Epithelial cell of proximal tubule (primary cell): ENCODE data around the gene LMLN. TPM values are rescaled to one million over a fixed set of nuclear protein-coding genes. Genes with fewer than 3 reads are reported as not detected.

Source experiments
- DNase-seq: peaks from one replicate; pipeline ENCODE4 v3.0.0-alpha.2; 2011; ENCODE audit warnings: low read depth
- H3K4me3 ChIP-seq: 2 replicates; pipeline ENCODE4 v1.5.1; 2011; ENCODE audit warnings: low read depth, mild to moderate bottlenecking, low read length
- total RNA-seq: library from RNA; depleted of rRNA; stranded (reverse); fragments of >200 nt; gene quantifications from 2 replicates; pipeline ENCODE4 v1.2.3, GENCODE V29; 2015
- TF ChIP-seq, protein P1 (sequence below): conservative IDR thresholded peaks from 2 replicates; pipeline ENCODE4 v1.5.1; 2012; ENCODE audit warnings: low read depth, mild to moderate bottlenecking, low read length

LMLN gene
- total RNA-seq, 1 donor from 2014 or later = 2.0 TPM

GRCh38 chr3:198093112-198093679 is 133.2 kb downstream of the LMLN start:
- no peak for DNase-seq
- H3K4me3 ChIP-seq = no peak overlapping the region
- TF ChIP-seq, protein P1, sequence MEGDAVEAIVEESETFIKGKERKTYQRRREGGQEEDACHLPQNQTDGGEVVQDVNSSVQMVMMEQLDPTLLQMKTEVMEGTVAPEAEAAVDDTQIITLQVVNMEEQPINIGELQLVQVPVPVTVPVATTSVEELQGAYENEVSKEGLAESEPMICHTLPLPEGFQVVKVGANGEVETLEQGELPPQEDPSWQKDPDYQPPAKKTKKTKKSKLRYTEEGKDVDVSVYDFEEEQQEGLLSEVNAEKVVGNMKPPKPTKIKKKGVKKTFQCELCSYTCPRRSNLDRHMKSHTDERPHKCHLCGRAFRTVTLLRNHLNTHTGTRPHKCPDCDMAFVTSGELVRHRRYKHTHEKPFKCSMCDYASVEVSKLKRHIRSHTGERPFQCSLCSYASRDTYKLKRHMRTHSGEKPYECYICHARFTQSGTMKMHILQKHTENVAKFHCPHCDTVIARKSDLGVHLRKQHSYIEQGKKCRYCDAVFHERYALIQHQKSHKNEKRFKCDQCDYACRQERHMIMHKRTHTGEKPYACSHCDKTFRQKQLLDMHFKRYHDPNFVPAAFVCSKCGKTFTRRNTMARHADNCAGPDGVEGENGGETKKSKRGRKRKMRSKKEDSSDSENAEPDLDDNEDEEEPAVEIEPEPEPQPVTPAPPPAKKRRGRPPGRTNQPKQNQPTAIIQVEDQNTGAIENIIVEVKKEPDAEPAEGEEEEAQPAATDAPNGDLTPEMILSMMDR = no peak

Other genes with a start within 250 kb of the LMLN start
- 24.6 and 42.0 TPM in 2 replicates for gene RUBCN, start 223.3 kb upstream of the LMLN start, total RNA-seq
- 21.0 and 26.0 TPM in 2 replicates for gene FYTTD1, start 210.3 kb upstream of the LMLN start, total RNA-seq
- gene LRCH3, start 169.0 kb upstream of the LMLN start, total RNA-seq = 15.4 and 19.5 TPM in 2 replicates
- gene RPL35A, start 10.0 kb upstream of the LMLN start, total RNA-seq = 842 and 1,007 TPM in 2 replicates